GM12878 (cell line): ENCODE data around the gene CLASP2. TPM values are rescaled to one million over a fixed set of nuclear protein-coding genes. Genes with fewer than 3 reads are reported as not detected.

ENCODE experiments used
- ATAC-seq: fragments of 200-7000 bp; cut with Tn5 transposase; 3 replicates; pipeline ENCODE4 v1.9.1; 2020; ENCODE audit warnings: mild to moderate bottlenecking, moderate library complexity
- BruUV-seq: library from RNA; stranded (reverse); fragments of 400-500 nt; replicated peaks from 2 replicates; lab custom pipeline; 2021; lab: Mats Ljungman, UMichigan
- CTCF ChIA-PET: fragments of 300-600 bp; sonication (Branson Sonifier 250); formaldehyde crosslinking; extraction: SDS; loops from one replicate; lab custom pipeline; 2021; ENCODE audit warnings: inconsistent platforms; lab: Yijun Ruan, JAX
- POLR2A ChIA-PET: fragments of 350-600 bp; formaldehyde crosslinking; extraction: SDS; loops from one replicate; lab custom pipeline; 2021; ENCODE audit warnings: inconsistent platforms; lab: Charles Lee
- RAD21 ChIA-PET: fragments of 300-600 bp; sonication (Branson Sonifier 250); formaldehyde crosslinking; loops from one replicate; lab custom pipeline; 2023; ENCODE audit warnings: antibody characterized with exemption; ENCODE audit not compliant: unreplicated experiment; lab: Charles Lee
- SMC1A ChIA-PET: fragments of 300-600 bp; sonication (Branson Sonifier 250); formaldehyde crosslinking; loops from one replicate; lab custom pipeline; 2023; ENCODE audit not compliant: unreplicated experiment, uncharacterized antibody; lab: Charles Lee
- DNase-seq: peaks from one replicate; pipeline ENCODE4 v3.0.0-alpha.2; 2011; ENCODE audit warnings: low read depth, low spot score
- FAIRE-seq: peaks from 3 replicates; lab custom pipeline; 2011; peaks lifted over from hg19 to GRCh38; lab: Jason Lieb, UNC
- H2AFZ ChIP-seq: 2 replicates; pipeline ENCODE4 v1.6.0; 2011; ENCODE audit warnings: low read depth, low read length, control low read depth; ENCODE audit not compliant: control insufficient read depth
- H3K27ac ChIP-seq: 2 replicates; pipeline ENCODE4 v1.5.1; 2011; ENCODE audit warnings: control low read depth; ENCODE audit not compliant: control insufficient read depth, insufficient read depth
- H3K27me3 ChIP-seq, 2 experiments: replicated peaks in 1 of 2; 2 replicates each; pipeline versions ENCODE4 v1.6.0 to v1.6.1; 2011; ENCODE audit warnings: low read length in 1 of 2; ENCODE audit not compliant: control insufficient read depth in 2 of 2, insufficient read depth in 2 of 2
- H3K36me3 ChIP-seq, 2 experiments: 2 replicates each; pipeline ENCODE4 v1.5.1; 2011; ENCODE audit warnings: low read length in 1 of 2; ENCODE audit not compliant: control insufficient read depth in 2 of 2, insufficient read depth in 2 of 2
- H3K4me1 ChIP-seq: 2 replicates; pipeline ENCODE4 v1.6.1; 2011; ENCODE audit warnings: mild to moderate bottlenecking, low read length, moderate library complexity, mixed read lengths; ENCODE audit not compliant: control insufficient read depth, insufficient read depth
- H3K4me2 ChIP-seq: 2 replicates; pipeline ENCODE4 v1.6.0; 2011; ENCODE audit warnings: control low read depth; ENCODE audit not compliant: control insufficient read depth, insufficient read depth
- H3K4me3 ChIP-seq: fragments of 200-600 bp; sonication (generic); 2 replicates; pipeline ENCODE4 v1.5.1; 2016
- H3K79me2 ChIP-seq: 2 replicates; pipeline ENCODE4 v1.6.0; 2011; ENCODE audit warnings: low read length; ENCODE audit not compliant: control insufficient read depth, insufficient read depth
- H3K9ac ChIP-seq: 2 replicates; pipeline ENCODE4 v1.8.0; 2011; ENCODE audit warnings: low read length, control low read depth, mixed read lengths; ENCODE audit not compliant: control insufficient read depth, insufficient read depth
- H3K9me3 ChIP-seq: replicated peaks from 3 replicates; pipeline ENCODE4 v1.5.1; 2011; ENCODE audit warnings: mild to moderate bottlenecking, low read length; ENCODE audit not compliant: control insufficient read depth, insufficient read depth
- H4K20me1 ChIP-seq: 2 replicates; pipeline ENCODE4 v1.6.0; 2011; ENCODE audit not compliant: control insufficient read depth, insufficient read depth
- ATF7 ChIP-seq: fragments of 450-650 bp; IDR thresholded peaks from 2 replicates; pipeline ENCODE4 v1.6.1; 2016; ENCODE audit warnings: low read depth, mild to moderate bottlenecking
- BCLAF1 ChIP-seq: fragments of 450-650 bp; IDR thresholded peaks from 2 replicates; pipeline ENCODE4 v1.6.1; 2017; ENCODE audit warnings: antibody characterized with exemption, mild to moderate bottlenecking, moderate library complexity
- BHLHE40 ChIP-seq, 2 experiments: fragments of 450-650 bp in 1 of 2; IDR thresholded peaks; 2 replicates each; pipeline ENCODE4 v1.6.1; 2011 to 2017; ENCODE audit warnings: low read depth in 2 of 2, borderline replicate concordance in 1 of 2, improper control_type of control experiment in 1 of 2, low read length in 1 of 2, mild to moderate bottlenecking in 1 of 2
- CHD1 ChIP-seq: IDR thresholded peaks from 2 replicates; pipeline ENCODE4 v1.6.1; 2012; ENCODE audit warnings: low read depth, low read length, improper control_type of control experiment
- GABPA ChIP-seq: IDR thresholded peaks from 2 replicates; pipeline ENCODE4 v1.6.1; 2014; ENCODE audit warnings: antibody characterized with exemption, low read depth, mild to moderate bottlenecking, inconsistent platforms
- IKZF1 ChIP-seq: fragments of 450-650 bp; conservative IDR thresholded peaks from 2 replicates; pipeline ENCODE4 v1.6.1; 2017; ENCODE audit warnings: antibody characterized with exemption, mild to moderate bottlenecking
- MTA2 ChIP-seq: fragments of 450-650 bp; IDR thresholded peaks from 2 replicates; pipeline ENCODE4 v1.6.1; 2016; ENCODE audit warnings: low read depth, mild to moderate bottlenecking, moderate library complexity
- MTA3 ChIP-seq: IDR thresholded peaks from 2 replicates; pipeline ENCODE4 v1.6.1; 2012; ENCODE audit warnings: low read length, inconsistent platforms, borderline replicate concordance
- PRDM15 ChIP-seq: fragments of 450-650 bp; formaldehyde crosslinking; IDR thresholded peaks from 2 replicates; pipeline ENCODE4 v1.4.0; 2020; ENCODE audit warnings: mild to moderate bottlenecking, moderate library complexity
- RAD51 ChIP-seq: fragments of 450-650 bp; IDR thresholded peaks from 2 replicates; pipeline ENCODE4 v1.6.1; 2016; ENCODE audit warnings: moderate library complexity, mild to moderate bottlenecking, inconsistent platforms
- SMAD5 ChIP-seq: IDR thresholded peaks from 2 replicates; pipeline ENCODE4 v1.6.1; 2016; ENCODE audit warnings: antibody characterized with exemption, low read depth
- ZNF384 ChIP-seq: IDR thresholded peaks from 2 replicates; pipeline ENCODE4 v1.6.1; 2012; ENCODE audit warnings: low read depth, mild to moderate bottlenecking, low read length, improper control_type of control experiment, borderline replicate concordance
- WGBS: methylation state at CpG from one replicate; pipeline ENCODE4 v1.1.6; 2016; ENCODE audit warnings: low lambda C conversion rate; ENCODE audit not compliant: insufficient replicate concordance, insufficient coverage; ENCODE audit errors: missing lambda C conversion rate; 5-methylcytosine and 5-hydroxymethylcytosine counted together
- in situ Hi-C: fragments of 300-500 bp; cut with MboI; formaldehyde crosslinking; loops from 9 replicates; pipeline ENCODE4 v1.14.3; 2018; ENCODE audit warnings: mixed read lengths
- intact Hi-C: fragments of 100-400 bp; cut with micrococcal nuclease; formaldehyde crosslinking; loops from one replicate; pipeline ENCODE4 v1.14.2; 2022; ENCODE audit not compliant: unreplicated experiment
- polyA plus RNA-seq, 11 experiments: library from polyadenylated mRNA; depleted of rRNA in 4 of 11; unstranded in 6 of 11; stranded (reverse) in 5 of 11; fragments of >200 nt; fragmentation: Nextera tagmentation in 4 of 11; fragmentation: Illumina TruSeq in 1 of 11; extraction: Ambion mirVana in 4 of 11; extraction: Trizol in 1 of 11; gene quantifications; 1 replicate in 1 of 11; 2 replicates in 10 of 11; pipeline versions ENCODE4 v1.2.1 to v1.2.3, GENCODE V29; 2011 to 2016; ENCODE audit warnings: inconsistent platforms in 2 of 11, missing spikeins in 2 of 11, low read depth in 1 of 11
- total RNA-seq, 4 experiments: library from RNA; depleted of rRNA in 3 of 4; stranded (reverse); fragments of >200 nt in 3 of 4; fragmentation: Illumina TruSeq in 1 of 4; extraction: Trizol in 1 of 4; gene quantifications; 2 replicates each; pipeline versions ENCODE4 v1.2.1 to v1.2.3, GENCODE V29; 2013 to 2021
- TF ChIP-seq, protein P1 (sequence below): IDR thresholded peaks from 2 replicates; pipeline ENCODE4 v1.6.1; 2012; ENCODE audit warnings: mild to moderate bottlenecking, low read depth, low read length

CLASP2 gene
- total and polyA plus RNA-seq, 10 of the 15 experiments (the other 5 are each of a cell fraction or from before 2014, with no cell fraction given), result 4.0 to 38.3 (median 26.8) TPM

DNA sequence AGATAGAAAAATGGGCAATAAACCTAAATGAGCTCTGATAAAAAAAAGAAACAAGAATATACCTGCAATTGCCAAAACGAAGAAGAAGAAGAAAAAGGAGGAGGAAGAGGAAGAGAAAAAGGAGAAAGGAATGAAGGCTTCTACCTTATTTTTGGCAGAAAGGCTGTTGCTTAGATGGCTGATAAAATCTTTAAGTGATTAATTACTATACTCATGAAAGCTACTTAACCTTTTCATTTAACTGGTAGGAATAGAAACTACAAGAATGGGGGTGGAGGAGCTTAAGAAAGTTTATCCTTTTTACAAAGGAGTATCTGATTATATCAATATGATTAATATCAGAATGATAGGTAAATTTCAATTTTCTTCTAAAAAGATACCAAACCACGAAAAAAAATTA lies 75.2 kb downstream of the CLASP2 start:
- no peak for TF ChIP-seq GABPA
- no peak for TF ChIP-seq IKZF1
- no peak for TF ChIP-seq SMAD5
- TF ChIP-seq PRDM15 (CRISPR knock-in tag), result no peak
- TF ChIP-seq, protein P1, sequence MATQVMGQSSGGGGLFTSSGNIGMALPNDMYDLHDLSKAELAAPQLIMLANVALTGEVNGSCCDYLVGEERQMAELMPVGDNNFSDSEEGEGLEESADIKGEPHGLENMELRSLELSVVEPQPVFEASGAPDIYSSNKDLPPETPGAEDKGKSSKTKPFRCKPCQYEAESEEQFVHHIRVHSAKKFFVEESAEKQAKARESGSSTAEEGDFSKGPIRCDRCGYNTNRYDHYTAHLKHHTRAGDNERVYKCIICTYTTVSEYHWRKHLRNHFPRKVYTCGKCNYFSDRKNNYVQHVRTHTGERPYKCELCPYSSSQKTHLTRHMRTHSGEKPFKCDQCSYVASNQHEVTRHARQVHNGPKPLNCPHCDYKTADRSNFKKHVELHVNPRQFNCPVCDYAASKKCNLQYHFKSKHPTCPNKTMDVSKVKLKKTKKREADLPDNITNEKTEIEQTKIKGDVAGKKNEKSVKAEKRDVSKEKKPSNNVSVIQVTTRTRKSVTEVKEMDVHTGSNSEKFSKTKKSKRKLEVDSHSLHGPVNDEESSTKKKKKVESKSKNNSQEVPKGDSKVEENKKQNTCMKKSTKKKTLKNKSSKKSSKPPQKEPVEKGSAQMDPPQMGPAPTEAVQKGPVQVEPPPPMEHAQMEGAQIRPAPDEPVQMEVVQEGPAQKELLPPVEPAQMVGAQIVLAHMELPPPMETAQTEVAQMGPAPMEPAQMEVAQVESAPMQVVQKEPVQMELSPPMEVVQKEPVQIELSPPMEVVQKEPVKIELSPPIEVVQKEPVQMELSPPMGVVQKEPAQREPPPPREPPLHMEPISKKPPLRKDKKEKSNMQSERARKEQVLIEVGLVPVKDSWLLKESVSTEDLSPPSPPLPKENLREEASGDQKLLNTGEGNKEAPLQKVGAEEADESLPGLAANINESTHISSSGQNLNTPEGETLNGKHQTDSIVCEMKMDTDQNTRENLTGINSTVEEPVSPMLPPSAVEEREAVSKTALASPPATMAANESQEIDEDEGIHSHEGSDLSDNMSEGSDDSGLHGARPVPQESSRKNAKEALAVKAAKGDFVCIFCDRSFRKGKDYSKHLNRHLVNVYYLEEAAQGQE, result no peak
- TF ChIP-seq ZNF384, result no peak
- TF ChIP-seq CHD1, result no peak
- no peak for TF ChIP-seq MTA3
- no peak for TF ChIP-seq ATF7
- TF ChIP-seq BHLHE40 (IDR thresholded peaks at IDR 0.05; ENCODE audit: borderline replicate concordance in 1 of 2, low read depth in 2 of 2, low read length in 1 of 2), result no peak
- no peak for TF ChIP-seq MTA2
- no peak for TF ChIP-seq RAD51
- no peak for TF ChIP-seq BCLAF1
- no peak overlapping the region for H3K4me3 ChIP-seq
- H3K9me3 ChIP-seq, result no peaks in the 10 kb centered on the region
- BruUV-seq, result no TSS peak
- H3K4me1 ChIP-seq, result no peaks in the 10 kb centered on the region
- no peaks in the 10 kb centered on the region for H3K79me2 ChIP-seq
- H3K27ac ChIP-seq, result no peak overlapping the region
- no peaks in the 10 kb centered on the region for H3K27me3 ChIP-seq
- no peak overlapping the region for H3K9ac ChIP-seq
- ATAC-seq (no peak), DNase-seq (no peak), FAIRE-seq (no peak)
- H2AFZ ChIP-seq, result no peak overlapping the region
- CTCF ChIA-PET, result interaction anchor here (0.6 to 1.7 kb wide), 9 partner anchors 16 to 270 kb away, joined by 3 to 6 read pairs (median 3); no protein-coding TSS in a partner anchor
- no peak overlapping the region for H3K4me2 ChIP-seq
- WGBS, result 93% methylated on average over 2 of the region's 2 CpGs
- intact Hi-C loops, result no loop called here
- H3K36me3 ChIP-seq, result no peaks in the 10 kb centered on the region; a peak in 1 of 4 replicates
- SMC1A ChIA-PET, result interaction anchor here (0.7 to 1.3 kb wide), 5 partner anchors 10 to 158 kb away, joined by 3 to 13 read pairs (median 4); no protein-coding TSS in a partner anchor
- RAD21 ChIA-PET, result interaction anchor here (1.0 to 1.3 kb wide), 2 partner anchors 15 to 145 kb away, joined by 3 to 4 read pairs; no protein-coding TSS in a partner anchor
- in situ Hi-C loops, result no loop called here
- H4K20me1 ChIP-seq, result no peaks in the 10 kb centered on the region
- POLR2A ChIA-PET, result no interaction called here
